HepG2 (cell line): ENCODE results near the gene NEMF. TPM values are rescaled to one million over a fixed set of nuclear protein-coding genes. Genes with fewer than 3 reads are reported as not detected.

ENCODE experiments used
- CENPT ChIP-seq: sonication (generic); formaldehyde crosslinking; IDR thresholded peaks from 2 replicates; pipeline ENCODE4 v1.8.0; 2022; ENCODE audit warnings: low read depth, mild to moderate bottlenecking, moderate library complexity, missing genetic modification reagents
- CHCHD3 ChIP-seq: sonication (generic); formaldehyde crosslinking; IDR thresholded peaks from 2 replicates; pipeline ENCODE4 v1.8.0; 2022; ENCODE audit warnings: mild to moderate bottlenecking, missing genetic modification reagents, moderate library complexity
- FUBP1 ChIP-seq: sonication (generic); formaldehyde crosslinking; IDR thresholded peaks from 2 replicates; pipeline ENCODE4 v1.5.1; 2020; ENCODE audit warnings: missing genetic modification reagents, mild to moderate bottlenecking, borderline replicate concordance
- GLI4 ChIP-seq: sonication (generic); formaldehyde crosslinking; IDR thresholded peaks from 2 replicates; pipeline ENCODE4 v1.5.1; 2020; ENCODE audit warnings: missing genetic modification reagents, mild to moderate bottlenecking, moderate library complexity, borderline replicate concordance
- HBP1 ChIP-seq: IDR thresholded peaks from 2 replicates; pipeline ENCODE4 v1.6.1; 2016; ENCODE audit warnings: low read depth, control low read depth
- IRX3 ChIP-seq: sonication (generic); formaldehyde crosslinking; IDR thresholded peaks from 2 replicates; pipeline ENCODE4 v1.8.1; 2023; ENCODE audit warnings: mild to moderate bottlenecking, low read depth, missing genetic modification reagents, borderline replicate concordance
- KDM2A ChIP-seq: sonication (generic); formaldehyde crosslinking; IDR thresholded peaks from 2 replicates; pipeline ENCODE4 v1.4.0; 2020; ENCODE audit warnings: low read depth, missing genetic modification reagents, borderline replicate concordance
- SIX1 ChIP-seq: sonication (generic); formaldehyde crosslinking; IDR thresholded peaks from 2 replicates; pipeline ENCODE4 v1.4.0; 2020; ENCODE audit warnings: missing genetic modification reagents, borderline replicate concordance
- TFAP4 ChIP-seq: sonication (generic); IDR thresholded peaks from 2 replicates; pipeline ENCODE4 v1.6.1; 2016; ENCODE audit warnings: low read depth, borderline replicate concordance
- ZNF20 ChIP-seq: sonication (generic); formaldehyde crosslinking; IDR thresholded peaks from 2 replicates; pipeline ENCODE4 v1.4.0; 2020; ENCODE audit warnings: mild to moderate bottlenecking, moderate library complexity, missing genetic modification reagents
- ZNF235 ChIP-seq: sonication (generic); formaldehyde crosslinking; IDR thresholded peaks from 2 replicates; pipeline ENCODE4 v1.8.1; 2023; ENCODE audit warnings: mild to moderate bottlenecking, missing genetic modification reagents, borderline replicate concordance
- ZNF253 ChIP-seq: sonication (generic); formaldehyde crosslinking; IDR thresholded peaks from 2 replicates; pipeline ENCODE4 v1.8.0; 2022; ENCODE audit warnings: mild to moderate bottlenecking, missing genetic modification reagents, borderline replicate concordance
- ZNF33A ChIP-seq: sonication (generic); formaldehyde crosslinking; IDR thresholded peaks from 2 replicates; pipeline ENCODE4 v1.5.1; 2020; ENCODE audit warnings: missing genetic modification reagents, mild to moderate bottlenecking, moderate library complexity, borderline replicate concordance
- ZNF441 ChIP-seq: sonication (generic); formaldehyde crosslinking; IDR thresholded peaks from 2 replicates; pipeline ENCODE4 v1.7.0; 2021; ENCODE audit warnings: missing genetic modification reagents, borderline replicate concordance
- ZNF501 ChIP-seq: sonication (generic); formaldehyde crosslinking; IDR thresholded peaks from 2 replicates; pipeline ENCODE4 v1.5.1; 2020; ENCODE audit warnings: mild to moderate bottlenecking, moderate library complexity, missing genetic modification reagents
- ZNF598 ChIP-seq: sonication (generic); formaldehyde crosslinking; IDR thresholded peaks from 2 replicates; pipeline ENCODE4 v1.5.1; 2020; ENCODE audit warnings: mild to moderate bottlenecking, missing genetic modification reagents, borderline replicate concordance
- ZNF646 ChIP-seq: sonication (generic); formaldehyde crosslinking; IDR thresholded peaks from 2 replicates; pipeline ENCODE4 v1.9.0; 2021; ENCODE audit warnings: mild to moderate bottlenecking, missing genetic modification reagents
- ZNF737 ChIP-seq: sonication (generic); formaldehyde crosslinking; IDR thresholded peaks from 2 replicates; pipeline ENCODE4 v1.5.0; 2020; ENCODE audit warnings: missing genetic modification reagents, mild to moderate bottlenecking, borderline replicate concordance
- ZNF841 ChIP-seq: sonication (generic); formaldehyde crosslinking; IDR thresholded peaks from 2 replicates; pipeline ENCODE4 v1.8.1; 2023; ENCODE audit warnings: missing genetic modification reagents, borderline replicate concordance
- ZNF891 ChIP-seq: sonication (generic); formaldehyde crosslinking; IDR thresholded peaks from 2 replicates; pipeline ENCODE4 v1.5.0; 2020; ENCODE audit warnings: mild to moderate bottlenecking, missing genetic modification reagents
- polyA plus RNA-seq, 8 experiments: library from polyadenylated mRNA; depleted of rRNA in 3 of 8; stranded (reverse) in 7 of 8; unstranded in 1 of 8; fragments of >200 nt; fragmentation: Illumina TruSeq in 4 of 8; extraction: Trizol in 4 of 8; gene quantifications; 2 replicates each; pipeline versions ENCODE4 v1.2.1 to v1.2.3, GENCODE V29; 2011 to 2016; ENCODE audit warnings: low read depth in 4 of 8, missing spikeins in 1 of 8, mixed read lengths in 1 of 8; ENCODE audit not compliant: insufficient read depth in 1 of 8
- total RNA-seq, 5 experiments: library from RNA; depleted of rRNA; stranded (reverse); fragments of >200 nt; fragmentation: Illumina TruSeq; extraction: Trizol; gene quantifications; 2 replicates each; pipeline ENCODE4 v1.2.3, GENCODE V29; 2016; ENCODE audit warnings: low read depth in 1 of 5

The NEMF gene
- total and polyA plus RNA-seq, 2 of the 13 experiments (the other 11 are each of a cell fraction or from before 2014, with no cell fraction given) = 21.3 to 57.9 TPM

GRCh38 chr14:49892301-49892635 is 39.7 kb upstream of the NEMF start (continued):
- 0 out of 2 replicates have a peak, but pooled peaks have one; percentile 5 for TF ChIP-seq ZNF253
- no peak for TF ChIP-seq GLI4
- no peak for TF ChIP-seq ZNF737
- 0 out of 2 replicates have a peak, but pooled peaks have one; percentile 26 for TF ChIP-seq ZNF20
- TF ChIP-seq SIX1 (CRISPR knock-in tag) = no peak
- TF ChIP-seq ZNF235 (CRISPR knock-in tag) = no peak
- no peak for TF ChIP-seq ZNF891 (CRISPR knock-in tag)
- TF ChIP-seq TFAP4 = no peak
- no peak for TF ChIP-seq CENPT
- TF ChIP-seq FUBP1 (CRISPR knock-in tag) = no peak
- TF ChIP-seq CHCHD3 = no peak
- TF ChIP-seq ZNF33A = 0 out of 2 replicates have a peak, but pooled peaks have one; percentile 15
- TF ChIP-seq ZNF501 = no peak
- TF ChIP-seq ZNF646 (CRISPR knock-in tag) = no peak
- TF ChIP-seq KDM2A (CRISPR knock-in tag) = no peak; the same call in 1 of the 2 replicates
- no peak for TF ChIP-seq ZNF841 (CRISPR knock-in tag)
- no peak for TF ChIP-seq IRX3 (CRISPR knock-in tag)
- TF ChIP-seq ZNF441 (CRISPR knock-in tag) = no peak
- no peak for TF ChIP-seq HBP1
- TF ChIP-seq ZNF598 (CRISPR knock-in tag) = no peak
